ENCODE measurements around the gene ENO4.

Gene ENO4

DNA sequence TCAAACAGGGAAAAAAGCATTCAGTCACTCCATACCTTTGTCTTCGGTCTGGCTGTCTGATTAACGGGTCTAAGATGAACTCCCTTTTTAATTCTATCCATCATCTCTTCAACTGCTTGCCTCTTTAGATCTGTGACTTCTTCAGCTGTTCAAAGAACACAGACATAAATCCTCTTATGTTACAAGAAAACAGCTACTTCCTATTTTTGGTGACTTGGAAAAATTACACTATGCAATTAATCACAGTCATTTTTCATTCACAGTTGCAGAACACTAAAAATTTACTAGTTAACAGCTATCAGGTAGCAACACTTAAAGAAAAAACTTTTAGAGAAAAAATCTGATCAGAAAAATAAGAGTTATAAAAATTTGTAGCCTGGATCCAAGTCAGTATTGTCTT, 66.0 kb downstream of the ENO4 start:
- Histone ChIP-seq H3K27me3 (ENCODE audit: insufficient read depth, low read length) (no peaks in the 10 kb centered on the region), H3K36me3 (ENCODE audit: insufficient read depth, low read length) (0 out of 2 replicates have a peak, but pooled peaks cover 7% of the 10 kb centered on the region), H2AFZ (ENCODE audit: low read length, unreplicated experiment) (no peak overlapping the region)

DNA sequence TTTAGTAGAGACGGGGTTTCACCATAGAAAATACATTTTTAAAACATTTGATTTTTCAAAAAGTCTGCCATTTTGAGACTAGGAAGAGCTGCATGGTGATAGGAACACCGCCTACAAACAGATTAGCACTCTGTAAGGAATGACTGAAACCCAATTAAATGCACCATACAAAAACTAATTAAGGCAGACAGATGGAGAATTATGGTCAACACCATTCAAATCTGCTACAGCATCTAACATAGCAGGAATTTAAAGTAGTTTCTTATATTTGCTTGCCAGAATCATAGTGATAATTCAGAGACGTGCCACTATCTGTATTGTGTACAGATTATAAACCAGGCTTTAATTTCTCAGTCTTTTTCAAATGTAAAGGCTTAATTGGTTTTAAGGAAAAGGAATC, 68.2 kb downstream of the ENO4 start:
- no peaks in the 10 kb centered on the region for H3K4me1 ChIP-seq (ENCODE audit: control insufficient read depth, insufficient read depth, low read length, unreplicated experiment)
- no peak overlapping the region for H3K27ac ChIP-seq (ENCODE audit: low read depth, low read length)
- H3K4me3 ChIP-seq (ENCODE audit: low read depth, low read length): no peak overlapping the region
- H3K27me3 ChIP-seq (ENCODE audit: insufficient read depth, low read length): no peaks in the 10 kb centered on the region
- H3K79me2 ChIP-seq (ENCODE audit: control insufficient read depth, insufficient read depth, low read length, unreplicated experiment): no peaks in the 10 kb centered on the region
- no peak overlapping the region for H2AFZ ChIP-seq (ENCODE audit: low read length, unreplicated experiment)
- 0 out of 2 replicates have a peak, but pooled peaks cover 4% of the 10 kb centered on the region for H3K36me3 ChIP-seq (ENCODE audit: insufficient read depth, low read length)

More for the DNA sequence above, 66.0 kb downstream of the ENO4 start:
- Histone ChIP-seq H3K79me2 (ENCODE audit: control insufficient read depth, insufficient read depth, low read length, unreplicated experiment) (no peaks in the 10 kb centered on the region), H3K4me1 (ENCODE audit: control insufficient read depth, insufficient read depth, low read length, unreplicated experiment) (no peaks in the 10 kb centered on the region), H3K27ac (ENCODE audit: low read depth, low read length) (no peak overlapping the region), H3K4me3 (ENCODE audit: low read depth, low read length) (no peak overlapping the region)

DNA sequence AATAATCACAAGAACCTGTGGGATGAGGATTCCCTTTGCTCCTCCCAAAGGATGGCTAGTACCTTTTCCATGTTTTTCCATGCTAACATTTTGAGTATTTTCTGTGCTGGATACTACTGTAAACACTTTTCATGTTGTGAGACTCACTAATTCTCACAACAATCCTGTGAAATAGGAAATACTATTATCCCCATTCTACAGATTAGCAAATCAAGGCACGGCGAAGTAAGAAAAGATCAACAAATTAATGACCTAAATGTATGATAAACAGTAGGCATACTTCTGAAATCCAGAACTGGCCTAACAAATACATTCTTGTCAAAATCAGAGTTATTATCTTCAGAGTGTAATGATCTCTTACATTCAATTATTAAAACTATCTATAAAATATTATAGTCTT, 69.3 kb downstream of the ENO4 start:
- no peaks in the 10 kb centered on the region for H3K36me3 ChIP-seq (ENCODE audit: insufficient read depth, low read length)
- H3K79me2 ChIP-seq (ENCODE audit: control insufficient read depth, insufficient read depth, low read length, unreplicated experiment): no peaks in the 10 kb centered on the region
- no peak overlapping the region for H3K4me3 ChIP-seq (ENCODE audit: low read depth, low read length)
- H3K27me3 ChIP-seq (ENCODE audit: insufficient read depth, low read length): no peaks in the 10 kb centered on the region
- no peaks in the 10 kb centered on the region for H3K4me1 ChIP-seq (ENCODE audit: control insufficient read depth, insufficient read depth, low read length, unreplicated experiment)
- no peak overlapping the region for H3K27ac ChIP-seq (ENCODE audit: low read depth, low read length)
- H2AFZ ChIP-seq (ENCODE audit: low read length, unreplicated experiment): no peak overlapping the region

DNA sequence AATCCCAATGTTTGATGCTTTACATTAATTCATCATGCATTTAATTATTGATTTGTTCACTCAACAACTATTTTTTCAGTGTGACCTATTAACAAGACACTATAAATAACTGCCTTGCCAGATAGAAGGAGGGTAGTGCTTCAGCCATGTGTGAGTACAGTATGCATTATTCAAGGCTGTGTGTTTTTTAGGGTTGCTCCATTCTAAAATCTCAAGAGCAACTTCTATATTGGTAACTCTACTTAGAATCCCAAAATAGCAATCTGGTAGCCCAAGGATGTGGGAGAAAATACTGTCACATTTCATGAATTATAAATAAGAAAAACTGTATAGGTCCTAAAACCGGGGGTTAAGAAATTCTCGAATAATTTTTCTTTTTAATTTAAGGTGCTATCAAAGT, 69.9 kb downstream of the ENO4 start:
- H3K27me3 ChIP-seq (ENCODE audit: insufficient read depth, low read length): no peaks in the 10 kb centered on the region
- H3K4me3 ChIP-seq (ENCODE audit: low read depth, low read length): no peak overlapping the region
- no peak overlapping the region for H2AFZ ChIP-seq (ENCODE audit: low read length, unreplicated experiment)
- no peaks in the 10 kb centered on the region for H3K4me1 ChIP-seq (ENCODE audit: control insufficient read depth, insufficient read depth, low read length, unreplicated experiment)
- no peaks in the 10 kb centered on the region for H3K79me2 ChIP-seq (ENCODE audit: control insufficient read depth, insufficient read depth, low read length, unreplicated experiment)
- no peaks in the 10 kb centered on the region for H3K36me3 ChIP-seq (ENCODE audit: insufficient read depth, low read length)
- H3K27ac ChIP-seq (ENCODE audit: low read depth, low read length): no peak overlapping the region

DNA sequence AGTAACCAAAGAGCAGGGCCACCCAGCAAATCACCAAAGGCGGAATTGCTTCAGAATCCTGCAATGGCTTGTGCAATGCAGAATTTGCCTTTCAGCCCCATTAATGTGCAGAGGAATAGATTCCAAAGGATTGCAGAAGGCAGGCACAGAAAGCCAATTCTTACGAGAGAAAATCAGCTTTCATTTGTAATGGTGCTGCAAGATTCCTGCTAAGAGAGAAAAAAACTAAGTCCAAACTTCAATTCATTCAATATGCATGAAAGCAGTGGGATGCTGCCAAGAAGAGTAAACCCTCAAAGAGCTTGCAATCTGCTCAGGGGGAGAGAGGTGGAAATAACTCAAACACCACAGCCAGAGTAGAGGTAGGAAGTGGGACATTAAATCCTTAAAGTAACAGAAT, 70.4 kb downstream of the ENO4 start:
- H3K27me3 ChIP-seq (ENCODE audit: insufficient read depth, low read length): no peaks in the 10 kb centered on the region
- no peak overlapping the region for H3K27ac ChIP-seq (ENCODE audit: low read depth, low read length)
- no peak overlapping the region for H2AFZ ChIP-seq (ENCODE audit: low read length, unreplicated experiment)
- no peaks in the 10 kb centered on the region for H3K36me3 ChIP-seq (ENCODE audit: insufficient read depth, low read length)
- no peak overlapping the region for H3K4me3 ChIP-seq (ENCODE audit: low read depth, low read length)
- no peaks in the 10 kb centered on the region for H3K79me2 ChIP-seq (ENCODE audit: control insufficient read depth, insufficient read depth, low read length, unreplicated experiment)
- no peaks in the 10 kb centered on the region for H3K4me1 ChIP-seq (ENCODE audit: control insufficient read depth, insufficient read depth, low read length, unreplicated experiment)

DNA sequence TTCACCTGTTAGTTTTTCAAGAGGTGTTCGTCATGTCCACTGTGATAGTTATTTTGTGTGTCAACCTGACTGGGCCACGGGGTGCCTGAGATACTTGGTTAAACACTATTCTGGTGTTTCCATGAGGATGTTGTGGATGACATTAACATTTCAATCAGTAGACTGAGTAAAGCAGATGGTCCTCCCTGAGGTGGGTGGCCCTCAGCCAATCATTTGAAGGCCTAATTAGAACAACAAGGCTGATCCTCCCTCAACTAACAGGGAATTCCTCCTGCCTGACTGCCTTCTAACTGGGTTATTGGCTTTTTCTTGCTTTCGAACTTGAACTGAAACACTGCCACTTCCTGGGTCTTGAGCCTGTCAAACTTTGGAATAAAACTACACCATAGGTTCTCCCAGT, 75.8 kb downstream of the ENO4 start:
- Histone ChIP-seq H3K4me1 (ENCODE audit: control insufficient read depth, insufficient read depth, low read length, unreplicated experiment) (no peaks in the 10 kb centered on the region), H3K36me3 (ENCODE audit: insufficient read depth, low read length) (no peaks in the 10 kb centered on the region), H3K79me2 (ENCODE audit: control insufficient read depth, insufficient read depth, low read length, unreplicated experiment) (no peaks in the 10 kb centered on the region), H3K27me3 (ENCODE audit: insufficient read depth, low read length) (no peaks in the 10 kb centered on the region), H2AFZ (ENCODE audit: low read length, unreplicated experiment) (no peak overlapping the region), H3K4me3 (ENCODE audit: low read depth, low read length) (no peak overlapping the region), H3K27ac (ENCODE audit: low read depth, low read length) (no peak overlapping the region)

DNA sequence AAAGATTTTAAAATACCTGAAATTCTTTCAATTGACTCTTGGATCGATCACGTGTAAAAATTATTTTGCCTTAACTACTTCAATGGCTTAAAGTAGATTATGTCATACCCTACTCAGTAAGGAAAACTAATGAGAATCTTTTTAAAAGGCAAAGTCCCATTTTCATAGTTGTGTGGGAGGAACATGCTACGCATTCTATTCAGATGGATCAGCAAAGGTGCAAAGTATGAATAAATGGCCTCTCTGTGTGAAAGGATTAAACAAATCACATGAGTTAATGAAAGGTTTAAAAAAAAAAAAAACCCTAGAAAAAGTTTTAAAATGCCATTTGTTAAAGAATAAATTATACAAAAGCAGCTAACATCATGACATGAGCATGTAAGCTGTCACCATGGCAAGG, 77.1 kb downstream of the ENO4 start:
- Histone ChIP-seq H3K27ac (ENCODE audit: low read depth, low read length) (no peak overlapping the region), H3K27me3 (ENCODE audit: insufficient read depth, low read length) (no peaks in the 10 kb centered on the region), H2AFZ (ENCODE audit: low read length, unreplicated experiment) (no peak overlapping the region), H3K36me3 (ENCODE audit: insufficient read depth, low read length) (no peaks in the 10 kb centered on the region), H3K4me3 (ENCODE audit: low read depth, low read length) (no peak overlapping the region), H3K79me2 (ENCODE audit: control insufficient read depth, insufficient read depth, low read length, unreplicated experiment) (no peaks in the 10 kb centered on the region), H3K4me1 (ENCODE audit: control insufficient read depth, insufficient read depth, low read length, unreplicated experiment) (no peaks in the 10 kb centered on the region)

DNA sequence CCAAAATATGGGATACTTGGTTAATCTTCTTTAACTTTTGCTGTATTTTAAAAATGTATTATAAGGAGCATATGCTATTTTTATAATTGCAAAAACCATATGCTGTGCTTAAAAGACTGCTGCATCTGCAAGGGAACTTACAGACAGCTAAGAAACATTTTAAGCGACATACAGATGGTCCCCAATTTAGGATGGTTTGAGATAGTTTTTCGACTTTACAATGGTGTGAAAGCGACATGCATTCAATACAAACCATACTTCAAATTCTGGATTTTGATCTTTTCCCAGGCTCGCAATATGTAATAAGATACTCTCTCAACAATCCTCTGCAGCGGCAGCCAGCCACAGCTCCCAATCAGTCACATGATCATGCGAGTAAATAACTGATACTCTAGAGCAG, 82.5 kb downstream of the ENO4 start:
- H3K79me2 ChIP-seq (ENCODE audit: control insufficient read depth, insufficient read depth, low read length, unreplicated experiment): no peaks in the 10 kb centered on the region
- no peak overlapping the region for H3K27ac ChIP-seq (ENCODE audit: low read depth, low read length)
- H2AFZ ChIP-seq (ENCODE audit: low read length, unreplicated experiment): no peak overlapping the region
- H3K27me3 ChIP-seq (ENCODE audit: insufficient read depth, low read length): no peaks in the 10 kb centered on the region
- no peaks in the 10 kb centered on the region for H3K4me1 ChIP-seq (ENCODE audit: control insufficient read depth, insufficient read depth, low read length, unreplicated experiment)
- H3K36me3 ChIP-seq (ENCODE audit: insufficient read depth, low read length): no peaks in the 10 kb centered on the region
- H3K4me3 ChIP-seq (ENCODE audit: low read depth, low read length): no peak overlapping the region

Measured in ACC112 (cell line).